ENCODE results near the gene TYK2.

- no peak for TF ChIP-seq POLR2A (IDR thresholded peaks at IDR 0.05)
- no peak for TF ChIP-seq CTCF (IDR thresholded peaks at IDR 0.05)
Measured at GRCh38 chr19:10321417-10321797, 59.0 kb downstream of the TYK2 start.
